HepG2 (cell line): ENCODE measurements around the gene CACNA1D. TPM values are rescaled to one million over a fixed set of nuclear protein-coding genes. Genes with fewer than 3 reads are reported as not detected.

ENCODE experiments used
- ATAC-seq: fragments of 200-7000 bp; cut with Tn5 transposase; 3 replicates; pipeline ENCODE4 v1.9.1; 2020; ENCODE audit warnings: mild to moderate bottlenecking, moderate library complexity
- BruUV-seq: library from RNA; stranded (reverse); fragments of 400-500 nt; replicated peaks from 2 replicates; lab custom pipeline; 2021; lab: Mats Ljungman, UMichigan
- CTCF ChIA-PET: fragments of 300-600 bp; formaldehyde crosslinking; extraction: SDS; loops from one replicate; lab custom pipeline; 2021; ENCODE audit warnings: low total read pairs, inconsistent platforms, low intra/inter-chr PET ratio; lab: Yijun Ruan, JAX
- POLR2A ChIA-PET: fragments of 350-600 bp; sonication (Branson Sonifier 250); formaldehyde crosslinking; loops from one replicate; lab custom pipeline; 2020; ENCODE audit warnings: antibody characterized with exemption, inconsistent platforms; lab: Yijun Ruan, JAX
- DNase-seq: peaks from one replicate; pipeline ENCODE4 v3.0.0-alpha.2; 2015; ENCODE audit warnings: low spot score
- FAIRE-seq: peaks from 3 replicates; lab custom pipeline; 2011; peaks lifted over from hg19 to GRCh38; lab: Jason Lieb, UNC
- H2AFZ ChIP-seq: one replicate; pipeline ENCODE4 v1.6.1; 2011; ENCODE audit warnings: low read length, inconsistent platforms
- H3K27ac ChIP-seq: fragments of 300-600 bp; 3 replicates; pipeline ENCODE4 v1.8.0; 2011; ENCODE audit warnings: mixed run types, mild to moderate bottlenecking, mixed read lengths, low read length, inconsistent platforms; ENCODE audit not compliant: insufficient read depth; ENCODE audit errors: extremely low read length
- H3K27me3 ChIP-seq, 2 experiments: fragments of 200-600 bp in 1 of 2; 2 replicates in 1 of 2; 3 replicates in 1 of 2; pipeline versions ENCODE4 v1.6.0 to v1.8.0; 2011; ENCODE audit warnings: low read length in 2 of 2, mild to moderate bottlenecking in 2 of 2, moderate library complexity in 2 of 2, inconsistent platforms in 1 of 2; ENCODE audit not compliant: insufficient read depth in 2 of 2, control insufficient read depth in 1 of 2
- H3K36me3 ChIP-seq, 2 experiments: fragments of 200-600 bp in 1 of 2; replicated peaks in 1 of 2; 2 replicates in 1 of 2; 3 replicates in 1 of 2; pipeline versions ENCODE4 v1.5.1 to v1.8.0; 2011; ENCODE audit warnings: low read length in 2 of 2, inconsistent platforms in 1 of 2; ENCODE audit not compliant: insufficient read depth in 2 of 2, control insufficient read depth in 1 of 2
- H3K4me1 ChIP-seq: 2 replicates; pipeline ENCODE4 v1.5.1; 2012; ENCODE audit warnings: low read length, inconsistent platforms; ENCODE audit not compliant: insufficient read depth
- H3K4me2 ChIP-seq: 2 replicates; pipeline ENCODE4 v1.6.0; 2011; ENCODE audit warnings: low read depth, low read length, inconsistent platforms
- H3K4me3 ChIP-seq, 3 experiments: fragments of 200-600 bp in 1 of 3; sonication (generic), shearing (Covaris generic) in 1 of 3; replicated peaks in 1 of 3; 2 replicates each; pipeline ENCODE4 v1.5.1; 2011 to 2016; ENCODE audit warnings: low read length in 3 of 3, inconsistent platforms in 2 of 3, low read depth in 2 of 3, mild to moderate bottlenecking in 2 of 3, control low read depth in 1 of 3, mixed read lengths in 1 of 3; ENCODE audit not compliant: insufficient read depth in 1 of 3
- H3K79me2 ChIP-seq: one replicate; pipeline ENCODE4 v1.6.1; 2011; ENCODE audit warnings: low read length, inconsistent platforms; ENCODE audit not compliant: insufficient read depth
- H3K9ac ChIP-seq: 2 replicates; pipeline ENCODE4 v1.6.0; 2011; ENCODE audit warnings: mild to moderate bottlenecking, low read depth, low read length, inconsistent platforms; ENCODE audit not compliant: insufficient read depth
- H3K9me3 ChIP-seq: 2 replicates; pipeline ENCODE4 v1.5.1; 2012; ENCODE audit warnings: mild to moderate bottlenecking, low read length
- H4K20me1 ChIP-seq: 2 replicates; pipeline ENCODE4 v1.6.0; 2011; ENCODE audit warnings: inconsistent platforms, mild to moderate bottlenecking, low read length, moderate library complexity; ENCODE audit not compliant: insufficient read depth
- DNMT3B ChIP-seq: conservative IDR thresholded peaks from 2 replicates; pipeline ENCODE4 v1.6.1; 2016; ENCODE audit warnings: missing biosample characterization, control low read depth
- IKZF5 ChIP-seq: IDR thresholded peaks from 2 replicates; pipeline ENCODE4 v1.6.1; 2018; ENCODE audit warnings: missing genetic modification reagents, mild to moderate bottlenecking, missing compliant biosample characterization
- MAFF ChIP-seq: IDR thresholded peaks from 2 replicates; pipeline ENCODE4 v1.6.1; 2011; ENCODE audit warnings: low read depth, low read length, improper control_type of control experiment
- RBFOX2 ChIP-seq: fragments of 200-400 bp; formaldehyde crosslinking; IDR thresholded peaks from 2 replicates; pipeline ENCODE4 v1.6.1; 2017; ENCODE audit warnings: low read depth, mild to moderate bottlenecking, low read length
- SMC3 ChIP-seq: IDR thresholded peaks from 2 replicates; pipeline ENCODE4 v1.6.1; 2011; ENCODE audit warnings: low read length, improper control_type of control experiment
- THAP8 ChIP-seq: sonication (generic); formaldehyde crosslinking; IDR thresholded peaks from 2 replicates; pipeline ENCODE4 v1.5.1; 2020; ENCODE audit warnings: missing genetic modification reagents, mild to moderate bottlenecking, borderline replicate concordance
- TIGD3 ChIP-seq: sonication (generic); formaldehyde crosslinking; IDR thresholded peaks from 2 replicates; pipeline ENCODE4 v1.5.1; 2020; ENCODE audit warnings: mild to moderate bottlenecking, missing genetic modification reagents, borderline replicate concordance
- ZBTB1 ChIP-seq: sonication (generic); formaldehyde crosslinking; IDR thresholded peaks from 2 replicates; pipeline ENCODE4 v1.4.0; 2020; ENCODE audit warnings: missing genetic modification reagents, borderline replicate concordance
- ZBTB21 ChIP-seq: sonication (generic); formaldehyde crosslinking; IDR thresholded peaks from 2 replicates; pipeline ENCODE4 v1.4.0; 2020; ENCODE audit warnings: missing genetic modification reagents
- WGBS: methylation state at CpG from one replicate; pipeline ENCODE4 v1.1.6; 2017; ENCODE audit warnings: low lambda C conversion rate; 5-methylcytosine and 5-hydroxymethylcytosine counted together
- in situ Hi-C: cut with HindIII; loops from 2 replicates; pipeline ENCODE4 v1.10.0; 2017; ENCODE audit warnings: low pct_unique_long_range_greater_than_20kb; ENCODE audit not compliant: extremely low pct_ligation_motif_present
- intact Hi-C: fragments of 100-400 bp; cut with micrococcal nuclease; formaldehyde crosslinking; loops from one replicate; pipeline ENCODE4 v1.10.0; 2022; ENCODE audit not compliant: unreplicated experiment
- polyA plus RNA-seq, 8 experiments: library from polyadenylated mRNA; depleted of rRNA in 3 of 8; stranded (reverse) in 7 of 8; unstranded in 1 of 8; fragments of >200 nt; fragmentation: Illumina TruSeq in 4 of 8; extraction: Trizol in 4 of 8; gene quantifications; 2 replicates each; pipeline versions ENCODE4 v1.2.1 to v1.2.3, GENCODE V29; 2011 to 2016; ENCODE audit warnings: low read depth in 4 of 8, missing spikeins in 1 of 8, mixed read lengths in 1 of 8; ENCODE audit not compliant: insufficient read depth in 1 of 8
- total RNA-seq, 5 experiments: library from RNA; depleted of rRNA; stranded (reverse); fragments of >200 nt; fragmentation: Illumina TruSeq; extraction: Trizol; gene quantifications; 2 replicates each; pipeline ENCODE4 v1.2.3, GENCODE V29; 2016; ENCODE audit warnings: low read depth in 1 of 5

Gene CACNA1D
- total and polyA plus RNA-seq, 2 of the 13 experiments (the other 11 are each of a cell fraction or from before 2014, with no cell fraction given): 0.26 to 0.38 TPM

- H3K9ac ChIP-seq: no peak overlapping the region
- no peak overlapping the region for H3K27ac ChIP-seq
- H4K20me1 ChIP-seq: no peaks in the 10 kb centered on the region
- no peaks in the 10 kb centered on the region; a peak in 1 of 5 replicates for H3K27me3 ChIP-seq
- no peak for ATAC-seq
- ChIA-PET CTCF (no interaction called here), POLR2A (no interaction called here)
- no peak overlapping the region for H3K4me2 ChIP-seq
- DNase-seq: no peak
- FAIRE-seq: no peak
- no peaks in the 10 kb centered on the region for H3K79me2 ChIP-seq
- H3K9me3 ChIP-seq: no peaks in the 10 kb centered on the region
- no TSS peak for BruUV-seq
- H3K36me3 ChIP-seq: no peaks in the 10 kb centered on the region
- intact Hi-C loops: no loop called here
- in situ Hi-C loops: no loop called here
- no peak for TF ChIP-seq ZBTB21 (CRISPR knock-in tag)
- TF ChIP-seq IKZF5 (CRISPR knock-in tag): no peak
- no peak for TF ChIP-seq ZBTB1 (CRISPR knock-in tag)
- TF ChIP-seq RBFOX2: no peak
- TF ChIP-seq TIGD3: no peak
- TF ChIP-seq THAP8: no peak
- TF ChIP-seq DNMT3B: no peak
- TF ChIP-seq MAFF: no peak
- no peak for TF ChIP-seq SMC3
- TF ChIP-seq, all 625 proteins: peak for 0
- H3K4me3 ChIP-seq: no peak overlapping the region
- WGBS: 55% methylated on average over 1 of the region's 3 CpGs
- no peak overlapping the region for H2AFZ ChIP-seq
- peaks cover 19% of the 10 kb centered on the region for H3K4me1 ChIP-seq
Measured at GRCh38 chr3:53577506-53577905, 83.1 kb downstream of the CACNA1D start.
